Measurements from ENCODE around the gene AP2A1.

AP2A1 gene

DNA sequence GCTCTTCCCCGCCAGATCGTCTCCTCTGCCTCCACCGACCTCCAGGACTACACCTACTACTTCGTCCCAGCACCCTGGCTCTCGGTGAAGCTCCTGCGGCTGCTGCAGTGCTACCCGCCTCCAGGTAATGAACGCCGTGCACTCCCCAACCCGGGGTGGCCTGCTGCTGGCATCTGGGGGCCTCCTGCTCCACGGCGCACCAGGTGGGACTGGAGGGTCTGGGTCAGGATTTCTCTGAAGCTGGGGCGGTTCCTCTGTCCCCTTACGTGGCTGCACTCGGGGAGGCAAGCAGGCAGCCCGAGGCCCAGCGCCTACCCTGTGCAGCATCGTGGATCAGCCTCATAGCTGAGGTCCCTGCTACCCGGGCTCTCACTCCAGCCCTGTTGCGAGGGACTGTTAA is 28.8 kb downstream of the AP2A1 start:
- DNase-seq, result no peak

DNA sequence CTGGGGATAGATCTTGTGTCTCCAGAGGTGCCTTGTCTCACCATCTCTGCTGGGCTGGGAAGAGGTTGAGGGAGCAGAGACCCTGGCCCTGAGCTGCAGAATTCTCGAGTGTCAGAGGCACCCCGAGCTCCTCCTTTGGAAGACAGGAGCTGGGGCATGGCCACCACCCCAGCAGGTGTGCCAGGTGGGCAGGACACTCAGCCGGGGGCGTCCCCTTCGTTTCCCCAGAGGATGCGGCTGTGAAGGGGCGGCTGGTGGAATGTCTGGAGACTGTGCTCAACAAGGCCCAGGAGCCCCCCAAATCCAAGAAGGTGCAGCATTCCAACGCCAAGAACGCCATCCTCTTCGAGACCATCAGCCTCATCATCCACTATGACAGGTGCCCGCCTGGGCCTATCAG is 31.8 kb downstream of the AP2A1 start:
- no peak for DNase-seq

DNA sequence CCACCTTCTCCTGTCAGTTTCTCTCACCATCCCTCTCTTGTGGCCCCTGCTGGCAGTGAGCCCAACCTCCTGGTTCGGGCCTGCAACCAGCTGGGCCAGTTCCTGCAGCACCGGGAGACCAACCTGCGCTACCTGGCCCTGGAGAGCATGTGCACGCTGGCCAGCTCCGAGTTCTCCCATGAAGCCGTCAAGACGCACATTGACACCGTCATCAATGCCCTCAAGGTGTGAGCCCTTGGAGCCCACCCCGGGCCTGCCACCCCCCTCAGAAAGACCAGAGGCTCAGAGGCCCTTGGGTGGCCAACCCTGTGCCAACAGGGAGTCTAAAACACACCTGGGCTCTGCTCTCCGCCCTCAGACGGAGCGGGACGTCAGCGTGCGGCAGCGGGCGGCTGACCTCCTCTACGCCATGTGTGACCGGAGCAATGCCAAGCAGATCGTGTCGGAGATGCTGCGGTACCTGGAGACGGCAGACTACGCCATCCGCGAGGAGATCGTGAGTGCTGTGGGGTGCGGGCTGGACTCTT is 32.5 kb downstream of the AP2A1 start:
- no peak for DNase-seq

DNA sequence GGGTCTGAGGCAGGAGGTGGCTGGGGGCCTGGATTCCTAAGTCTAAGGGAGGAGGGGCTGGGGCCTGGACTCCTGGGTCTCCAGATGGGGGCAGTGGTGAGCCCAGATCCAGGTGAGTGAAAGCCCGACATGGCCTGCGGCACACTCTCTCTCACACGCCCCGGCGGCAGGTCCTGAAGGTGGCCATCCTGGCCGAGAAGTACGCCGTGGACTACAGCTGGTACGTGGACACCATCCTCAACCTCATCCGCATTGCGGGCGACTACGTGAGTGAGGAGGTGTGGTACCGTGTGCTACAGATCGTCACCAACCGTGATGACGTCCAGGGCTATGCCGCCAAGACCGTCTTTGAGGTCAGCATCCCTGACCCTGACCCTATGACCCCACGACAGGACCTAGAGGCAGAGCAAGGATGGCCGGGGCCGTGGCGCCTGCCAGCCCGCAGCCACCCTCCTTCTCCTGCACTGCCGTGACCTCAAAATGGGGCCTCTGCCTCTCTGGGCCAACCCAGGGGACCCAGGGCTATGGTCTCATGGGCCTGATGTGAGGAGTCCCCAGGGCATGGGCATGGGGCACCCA is 33.1 kb downstream of the AP2A1 start:
- no peak for DNase-seq

DNA sequence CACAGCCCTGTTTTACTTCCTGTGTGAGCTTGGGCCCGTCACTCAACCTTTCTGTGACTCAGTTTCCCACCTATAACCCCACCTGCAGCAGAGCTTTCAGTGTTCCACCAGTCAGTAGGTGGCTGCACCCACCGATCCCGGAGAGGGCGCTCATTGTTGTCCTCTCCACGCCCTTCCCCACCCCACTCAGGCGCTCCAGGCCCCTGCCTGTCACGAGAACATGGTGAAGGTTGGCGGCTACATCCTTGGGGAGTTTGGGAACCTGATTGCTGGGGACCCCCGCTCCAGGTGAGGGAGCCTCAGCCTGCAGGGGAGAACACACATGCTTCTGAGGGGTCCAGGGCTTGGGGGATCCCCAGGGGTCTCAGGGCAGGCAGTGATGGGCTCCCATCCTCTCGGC is 34.0 kb downstream of the AP2A1 start:
- no peak for DNase-seq

DNA sequence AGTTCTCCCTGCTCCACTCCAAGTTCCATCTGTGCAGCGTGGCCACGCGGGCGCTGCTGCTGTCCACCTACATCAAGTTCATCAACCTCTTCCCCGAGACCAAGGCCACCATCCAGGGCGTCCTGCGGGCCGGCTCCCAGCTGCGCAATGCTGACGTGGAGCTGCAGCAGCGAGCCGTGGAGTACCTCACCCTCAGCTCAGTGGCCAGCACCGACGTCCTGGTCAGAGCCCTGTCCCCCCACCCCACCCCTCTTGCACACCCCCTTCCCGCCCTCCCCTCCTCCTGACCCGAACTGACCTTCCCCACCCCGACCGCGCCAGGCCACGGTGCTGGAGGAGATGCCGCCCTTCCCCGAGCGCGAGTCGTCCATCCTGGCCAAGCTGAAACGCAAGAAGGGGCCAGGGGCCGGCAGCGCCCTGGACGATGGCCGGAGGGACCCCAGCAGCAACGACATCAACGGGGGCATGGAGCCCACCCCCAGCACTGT is 34.6 kb downstream of the AP2A1 start:
- DNase-seq, result no peak

DNA sequence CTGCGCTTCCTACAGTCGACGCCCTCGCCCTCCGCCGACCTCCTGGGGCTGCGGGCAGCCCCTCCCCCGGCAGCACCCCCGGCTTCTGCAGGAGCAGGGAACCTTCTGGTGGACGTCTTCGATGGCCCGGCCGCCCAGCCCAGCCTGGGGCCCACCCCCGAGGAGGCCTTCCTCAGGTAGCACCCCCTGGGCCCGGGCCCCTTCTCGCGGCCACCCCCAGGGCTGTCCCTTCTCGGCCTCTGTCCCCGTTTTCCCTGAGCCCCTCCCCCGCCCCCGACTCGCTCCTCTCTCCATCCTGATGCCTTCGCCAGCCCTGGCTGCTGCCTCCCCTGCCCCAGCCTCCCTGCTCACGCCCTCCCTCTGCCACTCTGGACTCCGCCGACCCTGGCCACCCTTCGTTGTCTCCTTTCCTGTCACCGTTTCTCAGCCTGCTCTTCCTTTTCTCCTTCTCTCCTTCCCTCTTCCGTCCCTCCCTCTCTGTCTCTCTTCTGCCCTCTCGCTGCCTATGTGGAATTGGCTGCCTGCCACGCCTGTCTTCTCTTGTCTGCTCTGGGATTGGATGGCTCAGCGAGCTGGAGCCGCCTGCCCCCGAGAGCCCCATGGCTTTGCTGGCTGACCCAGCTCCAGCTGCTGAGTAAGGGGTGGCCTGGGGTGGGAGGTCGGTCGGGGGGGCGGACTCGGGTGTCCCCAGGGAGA is 35.3 kb downstream of the AP2A1 start:
- DNase-seq, result no peak

DNA sequence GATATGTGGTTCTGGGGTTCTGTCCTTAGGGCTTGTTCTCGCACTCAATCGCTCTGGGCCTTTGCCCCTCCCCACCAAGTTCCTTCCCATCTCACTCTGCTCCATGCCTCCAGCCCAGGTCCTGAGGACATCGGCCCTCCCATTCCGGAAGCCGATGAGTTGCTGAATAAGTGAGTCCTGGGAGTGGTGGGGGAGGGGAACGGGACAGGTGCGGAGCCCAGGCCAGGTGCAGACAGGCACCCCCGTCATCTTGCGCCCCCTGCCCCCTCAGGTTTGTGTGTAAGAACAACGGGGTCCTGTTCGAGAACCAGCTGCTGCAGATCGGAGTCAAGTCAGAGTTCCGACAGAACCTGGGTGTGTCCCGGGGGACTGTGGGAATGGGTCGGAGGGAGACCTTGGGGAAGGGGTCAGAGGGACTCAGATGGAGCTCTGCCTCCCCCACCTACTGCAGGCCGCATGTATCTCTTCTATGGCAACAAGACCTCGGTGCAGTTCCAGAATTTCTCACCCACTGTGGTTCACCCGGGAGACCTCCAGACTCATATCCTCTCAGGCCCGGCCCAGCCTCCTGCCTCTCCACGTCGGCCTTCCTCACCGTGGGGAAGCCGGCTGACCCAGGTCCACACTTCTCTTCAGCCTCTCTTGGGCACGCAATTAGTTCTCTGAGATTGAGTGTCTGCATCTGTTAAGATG is 36.2 kb downstream of the AP2A1 start:
- no peak for DNase-seq

DNA sequence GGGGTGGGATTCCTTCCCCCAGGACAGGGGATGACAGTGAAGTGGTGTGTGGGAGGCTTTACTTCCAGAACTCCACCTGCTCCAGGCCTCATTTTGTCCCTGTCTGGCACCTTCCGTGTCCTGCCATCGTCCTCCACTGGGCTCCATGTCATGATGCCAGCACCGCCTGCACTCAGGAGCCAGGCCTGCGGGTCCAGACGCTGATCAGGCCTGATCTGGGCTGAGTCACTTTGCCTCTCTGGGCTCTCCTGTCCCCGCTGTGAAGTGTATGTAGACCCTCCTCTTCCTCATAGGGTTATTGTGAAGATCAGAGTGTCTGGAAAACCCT is 36.7 kb downstream of the AP2A1 start:
- no peak for DNase-seq

DNA sequence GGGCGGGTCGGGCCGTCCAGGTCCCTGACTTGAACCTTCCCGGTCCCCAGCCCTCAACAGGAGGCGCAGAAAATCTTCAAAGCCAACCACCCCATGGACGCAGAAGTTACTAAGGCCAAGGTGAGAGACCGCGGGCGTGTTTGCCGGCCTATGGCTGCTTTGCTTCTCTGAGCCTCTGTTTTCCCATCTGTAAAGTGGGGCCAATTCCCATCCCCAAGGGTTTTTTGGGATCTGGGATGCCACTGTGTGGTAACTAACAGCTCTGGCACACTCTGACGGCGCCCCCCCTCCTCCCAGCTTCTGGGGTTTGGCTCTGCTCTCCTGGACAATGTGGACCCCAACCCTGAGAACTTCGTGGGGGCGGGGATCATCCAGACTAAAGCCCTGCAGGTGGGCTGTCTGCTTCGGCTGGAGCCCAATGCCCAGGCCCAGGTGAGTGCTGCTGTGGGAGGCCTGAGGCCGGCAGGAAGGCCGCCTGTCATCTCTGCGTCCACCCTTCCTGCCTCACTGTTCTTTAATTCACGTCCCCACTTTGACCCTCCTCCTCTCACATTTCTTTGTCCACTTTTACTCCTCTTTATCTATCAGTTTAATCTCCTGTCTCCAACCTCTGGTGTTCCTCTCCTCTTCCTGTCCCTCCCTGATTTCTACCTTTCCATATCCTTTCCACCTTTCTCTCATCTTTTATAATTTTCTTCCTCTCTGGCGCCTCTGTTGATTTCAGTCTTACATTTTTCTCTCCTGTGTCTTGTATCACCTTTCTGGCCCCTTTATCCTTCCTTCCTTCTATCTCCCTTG is 39.2 kb downstream of the AP2A1 start:
- no peak for DNase-seq

DNA sequence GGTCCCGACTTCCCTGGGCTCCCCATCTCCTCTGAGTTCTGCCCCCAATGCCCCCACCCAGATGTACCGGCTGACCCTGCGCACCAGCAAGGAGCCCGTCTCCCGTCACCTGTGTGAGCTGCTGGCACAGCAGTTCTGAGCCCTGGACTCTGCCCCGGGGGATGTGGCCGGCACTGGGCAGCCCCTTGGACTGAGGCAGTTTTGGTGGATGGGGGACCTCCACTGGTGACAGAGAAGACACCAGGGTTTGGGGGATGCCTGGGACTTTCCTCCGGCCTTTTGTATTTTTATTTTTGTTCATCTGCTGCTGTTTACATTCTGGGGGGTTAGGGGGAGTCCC is 39.8 kb downstream of the AP2A1 start:
- DNase-seq, result no peak

DNA sequence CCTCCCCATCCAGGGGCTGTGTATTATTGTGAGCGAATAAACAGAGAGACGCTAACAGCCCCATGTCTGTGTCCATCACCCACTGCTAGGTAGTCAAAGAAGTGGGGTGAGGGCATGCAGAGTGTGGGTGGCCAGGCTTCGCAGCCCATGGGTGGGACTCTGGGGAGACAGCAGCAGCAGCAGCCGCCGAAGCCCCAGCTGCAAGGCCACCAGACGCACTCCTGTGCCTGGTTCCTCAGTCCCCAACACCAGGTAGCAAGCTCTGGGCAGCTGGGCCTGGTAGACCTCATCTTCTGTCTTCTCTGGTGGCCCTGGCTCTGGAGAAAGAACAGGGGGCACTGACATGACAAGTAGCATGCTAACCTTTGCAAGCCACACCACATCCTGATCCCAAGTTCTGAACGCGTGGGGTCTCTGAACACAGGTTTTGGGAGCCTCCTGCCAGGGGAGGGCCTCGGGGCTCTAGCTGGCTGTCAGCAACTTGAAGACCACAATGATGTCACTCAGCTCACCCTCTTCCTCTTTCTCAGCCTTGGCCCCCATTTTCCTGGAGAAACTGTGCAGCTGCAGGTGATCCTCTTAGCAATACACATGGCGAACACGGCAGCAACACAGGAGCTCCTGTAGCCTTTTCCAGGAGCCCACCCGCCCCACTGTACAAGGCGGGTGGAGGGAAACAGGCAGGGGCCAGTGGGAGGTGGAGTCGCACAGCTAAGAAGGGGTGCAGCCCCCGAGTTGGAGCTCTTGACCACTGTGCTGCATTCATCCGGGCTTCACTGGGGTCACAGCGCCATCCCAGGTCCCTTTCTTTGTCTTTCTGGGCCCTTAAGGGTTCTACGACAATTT is 40.5 kb downstream of the AP2A1 start:
- DNase-seq, result peak in 1 of 2 donors; percentile 50

DNA sequence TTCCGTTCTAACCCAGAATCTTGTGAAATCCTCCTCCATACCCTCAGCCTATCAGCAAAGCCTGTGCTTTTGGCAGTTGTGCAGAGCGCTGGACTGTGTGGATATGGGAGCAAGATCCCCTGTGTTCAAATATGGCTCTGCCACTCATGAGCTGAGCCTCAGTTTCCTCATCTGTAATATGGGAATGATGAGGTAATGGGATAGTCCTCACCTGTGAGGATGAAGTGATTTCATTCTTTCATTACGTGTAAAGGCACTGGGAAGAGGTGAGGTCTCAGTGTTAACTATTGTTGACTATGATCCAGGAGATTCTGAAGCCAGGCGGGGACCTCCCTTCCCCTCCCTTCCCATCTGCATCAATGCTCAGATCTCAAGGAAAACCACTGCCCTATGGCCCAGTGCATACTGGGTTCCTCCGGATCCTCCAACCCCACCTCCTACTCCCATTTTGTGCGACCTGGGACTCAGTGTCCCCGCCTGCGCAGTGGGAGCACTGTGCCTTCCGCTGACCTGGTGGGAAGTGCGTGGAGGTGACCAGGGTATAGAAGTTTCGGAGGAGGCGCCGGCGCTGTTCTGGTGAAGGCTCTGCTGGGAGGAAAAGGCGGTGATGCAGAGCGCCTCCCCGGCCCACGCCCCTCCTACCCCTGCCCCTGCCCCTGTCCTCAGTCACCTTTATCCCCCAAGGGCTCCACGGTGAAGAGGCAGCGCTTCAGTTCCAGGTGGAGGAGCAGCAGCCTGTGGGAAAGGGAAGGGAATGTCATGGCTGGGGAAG is 41.3 kb downstream of the AP2A1 start:
- no peak for DNase-seq

DNA sequence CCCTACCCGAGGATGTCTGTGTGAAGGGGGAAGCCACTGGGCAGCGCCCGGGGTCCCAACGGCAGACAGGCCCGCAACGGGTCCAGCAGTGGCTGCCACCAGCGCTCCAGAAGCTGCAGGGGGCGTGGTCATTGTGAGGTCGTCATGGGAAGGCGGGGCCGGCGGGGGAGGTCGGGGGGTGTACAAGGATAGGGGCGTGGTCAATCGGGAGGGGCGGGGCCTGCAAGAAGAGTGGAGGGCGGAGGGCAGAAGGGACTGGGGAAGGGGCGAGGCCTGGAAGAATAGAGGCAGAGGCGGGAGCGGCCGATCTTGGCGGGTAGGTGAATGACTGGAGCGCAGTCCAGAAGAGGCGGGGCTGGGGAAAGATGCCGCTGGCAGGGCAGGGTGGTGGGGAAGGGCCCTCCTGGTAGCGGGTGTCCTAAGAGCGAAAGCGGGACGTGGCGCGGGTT is 41.9 kb downstream of the AP2A1 start:
- peak; percentile 90 to 92 for DNase-seq

DNA sequence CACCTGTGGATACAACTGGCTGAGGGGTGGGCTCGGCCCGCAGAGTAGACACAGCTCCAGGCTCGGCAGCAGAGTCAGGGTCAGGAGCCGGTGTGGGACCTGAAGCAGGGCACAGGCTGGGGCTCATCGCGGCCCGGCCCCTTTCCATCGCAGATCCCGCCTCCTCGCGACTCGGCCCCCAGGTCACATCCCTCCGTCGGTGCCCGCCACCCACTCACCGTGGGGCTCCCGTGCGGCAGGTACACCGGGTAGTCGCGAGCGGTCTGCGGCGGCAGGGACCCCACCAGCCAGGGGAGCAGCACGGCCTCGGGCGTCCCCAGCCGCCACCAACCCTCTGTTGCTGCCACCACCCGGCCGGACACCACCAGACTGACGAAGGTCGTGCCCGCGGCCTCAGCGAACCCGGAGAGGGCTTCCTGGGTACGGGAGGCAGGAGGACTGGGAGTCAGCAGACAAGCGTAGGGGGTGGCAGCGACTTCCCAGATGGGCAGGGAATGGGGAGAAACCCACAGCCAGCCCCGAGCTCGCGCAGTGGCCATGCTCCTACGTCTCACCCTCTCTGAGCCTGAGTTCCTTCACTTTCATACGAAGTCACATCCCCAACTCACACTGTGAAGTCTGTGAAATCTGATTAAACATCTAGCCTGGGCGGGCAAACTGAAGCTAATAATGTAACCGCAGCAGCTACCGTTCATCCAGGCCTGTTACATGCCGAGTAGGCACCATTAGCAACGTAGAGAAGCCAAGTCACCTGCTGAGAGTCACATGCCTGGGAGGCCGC is 42.5 kb downstream of the AP2A1 start:
- peak; percentile 59 to 67 for DNase-seq

DNA sequence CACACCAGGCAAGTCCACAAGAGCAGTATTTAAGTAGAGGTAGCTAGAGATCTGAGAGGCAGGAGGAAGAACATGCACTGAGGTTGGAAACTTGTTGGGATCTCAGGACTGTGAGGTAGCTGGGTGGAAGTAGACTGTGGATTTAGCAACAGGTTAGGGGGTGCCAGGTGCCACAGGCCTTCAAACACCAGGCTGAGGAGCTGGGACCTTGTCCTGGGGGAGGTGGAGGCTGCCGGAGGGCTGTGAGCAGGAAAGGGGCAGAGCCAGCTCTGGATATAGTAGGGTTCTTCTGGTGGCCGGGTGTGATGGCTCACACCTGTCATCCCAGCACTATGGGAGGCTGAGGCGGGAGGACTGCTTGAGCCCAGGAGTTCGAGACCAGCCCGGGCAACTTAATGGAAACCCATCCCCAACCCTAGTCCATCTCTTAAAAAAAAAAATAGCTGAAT is 43.2 kb downstream of the AP2A1 start:
- DNase-seq, result no peak

DNA sequence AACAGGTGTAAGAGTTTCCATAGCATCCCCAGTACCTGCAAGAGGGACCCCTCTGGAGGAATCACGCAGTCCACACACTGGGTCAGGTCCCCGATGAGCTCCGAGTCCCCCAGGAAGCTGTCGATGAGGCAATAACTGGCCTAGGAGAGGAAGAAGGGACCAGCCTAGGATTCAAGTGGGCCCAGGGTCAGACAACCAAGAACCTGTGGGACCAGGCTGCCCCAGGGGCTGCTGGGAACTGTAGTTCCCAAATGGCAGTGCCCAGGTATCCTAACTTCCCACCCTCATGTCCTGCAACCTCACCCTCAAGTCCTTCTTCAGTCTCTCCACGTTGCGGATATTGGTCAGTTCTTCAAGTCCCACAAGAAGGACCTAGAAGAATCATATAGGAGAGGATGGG is 44.5 kb downstream of the AP2A1 start:
- no peak for DNase-seq

DNA sequence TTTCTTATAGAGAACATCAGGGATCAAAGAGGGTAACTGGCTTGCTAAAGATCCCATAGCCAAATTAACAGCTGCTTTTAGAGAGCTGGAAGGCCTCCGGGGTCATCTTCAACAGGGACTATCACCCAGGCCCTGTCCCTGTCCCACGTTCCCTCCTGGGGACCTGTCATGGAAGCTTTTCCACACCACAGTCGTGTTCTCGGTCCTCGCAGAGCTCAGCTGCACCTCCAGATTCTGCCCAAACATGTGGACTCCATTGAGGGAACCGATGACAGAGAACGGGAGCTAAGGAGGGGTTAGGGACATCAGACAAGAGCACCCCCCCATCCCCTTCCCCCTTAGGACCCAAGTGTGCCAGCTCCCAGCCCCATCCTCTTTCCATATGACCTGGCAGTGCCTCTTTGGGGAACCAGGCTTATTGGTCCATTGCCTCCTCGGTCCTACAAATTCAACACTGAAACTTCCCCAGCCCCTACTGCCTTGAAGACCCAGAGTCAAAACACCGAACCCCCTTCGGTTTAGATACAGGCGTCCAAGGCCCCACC is 45.7 kb downstream of the AP2A1 start:
- no peak for DNase-seq

DNA sequence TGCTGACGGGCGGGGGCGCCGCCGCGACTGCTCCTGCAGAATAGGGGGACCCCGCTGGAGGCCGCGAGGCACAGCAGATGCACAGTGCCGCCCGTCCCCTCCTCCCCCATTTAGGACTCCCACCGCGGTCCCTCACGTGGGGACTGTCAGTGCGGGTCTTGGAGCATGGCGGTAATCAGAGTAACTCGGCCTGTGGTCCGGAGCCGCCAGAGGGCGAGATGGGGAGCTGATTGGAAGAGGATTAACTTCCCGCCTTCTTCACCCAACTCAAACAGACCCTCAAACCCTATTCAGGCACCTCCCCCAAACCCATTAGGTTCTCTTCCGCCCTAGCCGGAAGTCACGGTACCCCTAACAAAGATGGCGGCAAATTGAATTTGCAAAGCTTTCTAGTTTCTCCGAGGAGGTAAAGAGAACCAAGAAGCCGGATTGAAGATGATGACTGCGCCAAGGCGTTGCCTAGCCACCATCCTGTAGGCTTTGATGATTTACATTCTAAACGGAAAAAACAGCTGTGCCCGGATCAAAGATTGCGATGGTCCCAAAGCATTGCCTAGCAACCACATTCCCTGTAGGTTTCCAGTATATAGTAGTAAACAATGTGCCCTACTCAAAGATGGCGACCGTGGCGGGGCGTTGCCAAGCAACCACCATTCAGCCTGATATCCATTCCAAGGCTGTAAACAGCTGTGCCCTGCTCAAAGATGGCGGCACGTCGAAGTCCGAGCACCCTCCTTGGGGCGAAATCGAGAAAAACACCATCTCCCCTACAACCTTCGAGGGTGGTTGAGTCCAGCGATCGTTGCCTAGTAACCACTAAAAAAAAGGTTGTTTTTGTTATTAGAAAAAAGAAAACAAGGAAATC is 46.4 kb downstream of the AP2A1 start, which contains the start of gene FUZ:
Gene FUZ (minus strand): TSS at position 296 of the 865 bp plus-strand sequence. CDS start 186 bp downstream, at position 110.
- peak; percentile 98 for DNase-seq
